Lower leg skin (tissue), 3 donors: Measurements from ENCODE around the gene SERPINA4.

Experiments
- POLR2A ChIP-seq, 2 donors: fragments of 450-650 bp; IDR thresholded peaks; one replicate each; pipeline ENCODE4 v1.6.1; 2016 to 2017; ENCODE audit warnings: antibody characterized with exemption in 2 of 2, mild to moderate bottlenecking in 1 of 2, moderate library complexity in 1 of 2
- TF ChIP-seq, protein P1 (sequence below), 3 donors: fragments of 450-650 bp; IDR thresholded peaks; one replicate each; pipeline ENCODE4 v1.5.1; 2016; ENCODE audit warnings: antibody characterized with exemption in 3 of 3, mild to moderate bottlenecking in 3 of 3, moderate library complexity in 2 of 3

GRCh38 chr14:94548999-94549985 lies 11.9 kb upstream of the SERPINA4 start:
- no peak for TF ChIP-seq POLR2A (IDR thresholded peaks at IDR 0.05)
- TF ChIP-seq, protein P1, sequence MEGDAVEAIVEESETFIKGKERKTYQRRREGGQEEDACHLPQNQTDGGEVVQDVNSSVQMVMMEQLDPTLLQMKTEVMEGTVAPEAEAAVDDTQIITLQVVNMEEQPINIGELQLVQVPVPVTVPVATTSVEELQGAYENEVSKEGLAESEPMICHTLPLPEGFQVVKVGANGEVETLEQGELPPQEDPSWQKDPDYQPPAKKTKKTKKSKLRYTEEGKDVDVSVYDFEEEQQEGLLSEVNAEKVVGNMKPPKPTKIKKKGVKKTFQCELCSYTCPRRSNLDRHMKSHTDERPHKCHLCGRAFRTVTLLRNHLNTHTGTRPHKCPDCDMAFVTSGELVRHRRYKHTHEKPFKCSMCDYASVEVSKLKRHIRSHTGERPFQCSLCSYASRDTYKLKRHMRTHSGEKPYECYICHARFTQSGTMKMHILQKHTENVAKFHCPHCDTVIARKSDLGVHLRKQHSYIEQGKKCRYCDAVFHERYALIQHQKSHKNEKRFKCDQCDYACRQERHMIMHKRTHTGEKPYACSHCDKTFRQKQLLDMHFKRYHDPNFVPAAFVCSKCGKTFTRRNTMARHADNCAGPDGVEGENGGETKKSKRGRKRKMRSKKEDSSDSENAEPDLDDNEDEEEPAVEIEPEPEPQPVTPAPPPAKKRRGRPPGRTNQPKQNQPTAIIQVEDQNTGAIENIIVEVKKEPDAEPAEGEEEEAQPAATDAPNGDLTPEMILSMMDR (IDR thresholded peaks at IDR 0.05), result peak in 1 of 3 donors; percentile 52
